Neutrophil (primary cell): ENCODE results near the gene GET3.

ENCODE experiments used
- H3K27ac ChIP-seq: fragments of 200-600 bp; sonication (generic); 2 replicates; pipeline ENCODE4 v1.5.1; 2016; ENCODE audit warnings: mild to moderate bottlenecking, moderate library complexity
- H3K27me3 ChIP-seq: fragments of 200-600 bp; sonication (generic); 2 replicates; pipeline ENCODE4 v1.6.0; 2016; ENCODE audit warnings: mild to moderate bottlenecking
- H3K36me3 ChIP-seq: fragments of 200-600 bp; sonication (generic); 2 replicates; pipeline ENCODE4 v1.5.1; 2017
- H3K4me1 ChIP-seq, 2 experiments: fragments of 200-600 bp in 1 of 2; sonication (generic) in 1 of 2; 1 replicate in 1 of 2; 2 replicates in 1 of 2; pipeline versions ENCODE4 v1.5.1 to v1.6.1; 2013 to 2016; ENCODE audit warnings: low read depth in 1 of 2, low read length in 1 of 2, mild to moderate bottlenecking in 1 of 2, moderate library complexity in 1 of 2; ENCODE audit not compliant: control insufficient read depth in 1 of 2, insufficient read depth in 1 of 2
- H3K4me3 ChIP-seq, 2 experiments: fragments of 200-600 bp in 1 of 2; sonication (generic) in 1 of 2; 1 replicate in 1 of 2; 2 replicates in 1 of 2; pipeline ENCODE4 v1.5.1; 2013 to 2016; ENCODE audit warnings: low read depth in 1 of 2, low read length in 1 of 2, mild to moderate bottlenecking in 1 of 2, moderate library complexity in 1 of 2
- H3K9me3 ChIP-seq: fragments of 200-600 bp; sonication (generic); 2 replicates; pipeline ENCODE4 v1.5.1; 2016
- TF ChIP-seq, protein P1 (sequence below): fragments of 200-600 bp; sonication (generic); IDR thresholded peaks from 2 replicates; pipeline ENCODE4 v1.5.1; 2016; ENCODE audit warnings: antibody characterized with exemption

GET3 gene

DNA sequence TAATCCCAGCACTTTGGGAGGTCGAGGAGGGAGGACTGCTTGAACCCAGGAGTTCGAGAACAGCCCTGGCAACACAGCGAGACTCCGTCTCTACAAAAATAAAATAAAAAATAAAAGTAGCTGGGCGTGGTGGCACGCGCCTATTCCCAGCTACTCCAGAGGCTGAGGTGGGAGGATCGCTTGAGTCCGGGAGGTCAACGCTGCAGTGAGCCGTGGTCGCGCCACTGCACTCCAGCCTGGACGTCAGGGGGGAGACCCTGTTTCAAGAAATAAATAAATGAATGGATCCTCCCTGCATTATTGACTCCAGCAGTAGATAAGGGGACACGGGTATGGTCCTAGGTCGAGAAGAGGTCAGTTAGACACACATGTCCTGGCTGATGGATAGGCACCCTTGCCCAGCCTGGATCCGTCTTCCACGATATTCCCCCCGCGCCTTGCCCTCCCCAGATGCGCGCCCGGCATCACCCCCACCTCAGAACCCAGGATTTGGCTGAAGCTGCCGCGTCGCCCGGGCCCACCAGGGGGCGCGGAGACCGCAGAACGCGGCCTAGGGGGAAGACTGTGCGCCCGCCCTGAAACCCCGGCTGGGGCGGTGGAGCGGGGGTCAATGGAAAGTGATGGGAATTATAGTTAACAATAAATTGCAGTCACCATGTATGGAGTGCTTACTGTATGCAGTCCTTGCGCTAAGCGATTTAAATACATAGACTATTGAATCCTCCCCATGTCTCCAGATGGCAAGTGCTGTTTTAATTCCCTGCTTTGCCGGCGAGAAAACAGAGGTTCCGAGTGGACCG, 40.1 kb downstream of the GET3 start:
- Histone ChIP-seq H3K36me3 (no peaks in the 10 kb centered on the region), H3K4me1 (peaks cover 62 to 64% of the 10 kb centered on the region in 2 experiments), H3K27me3 (no peaks in the 10 kb centered on the region), H3K27ac (peak overlapping the region; percentile 95), H3K4me3 (peak overlapping the region; percentile 69 to 98), H3K9me3 (no peaks in the 10 kb centered on the region)
- TF ChIP-seq, protein P1, sequence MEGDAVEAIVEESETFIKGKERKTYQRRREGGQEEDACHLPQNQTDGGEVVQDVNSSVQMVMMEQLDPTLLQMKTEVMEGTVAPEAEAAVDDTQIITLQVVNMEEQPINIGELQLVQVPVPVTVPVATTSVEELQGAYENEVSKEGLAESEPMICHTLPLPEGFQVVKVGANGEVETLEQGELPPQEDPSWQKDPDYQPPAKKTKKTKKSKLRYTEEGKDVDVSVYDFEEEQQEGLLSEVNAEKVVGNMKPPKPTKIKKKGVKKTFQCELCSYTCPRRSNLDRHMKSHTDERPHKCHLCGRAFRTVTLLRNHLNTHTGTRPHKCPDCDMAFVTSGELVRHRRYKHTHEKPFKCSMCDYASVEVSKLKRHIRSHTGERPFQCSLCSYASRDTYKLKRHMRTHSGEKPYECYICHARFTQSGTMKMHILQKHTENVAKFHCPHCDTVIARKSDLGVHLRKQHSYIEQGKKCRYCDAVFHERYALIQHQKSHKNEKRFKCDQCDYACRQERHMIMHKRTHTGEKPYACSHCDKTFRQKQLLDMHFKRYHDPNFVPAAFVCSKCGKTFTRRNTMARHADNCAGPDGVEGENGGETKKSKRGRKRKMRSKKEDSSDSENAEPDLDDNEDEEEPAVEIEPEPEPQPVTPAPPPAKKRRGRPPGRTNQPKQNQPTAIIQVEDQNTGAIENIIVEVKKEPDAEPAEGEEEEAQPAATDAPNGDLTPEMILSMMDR, result peak; percentile 98

DNA sequence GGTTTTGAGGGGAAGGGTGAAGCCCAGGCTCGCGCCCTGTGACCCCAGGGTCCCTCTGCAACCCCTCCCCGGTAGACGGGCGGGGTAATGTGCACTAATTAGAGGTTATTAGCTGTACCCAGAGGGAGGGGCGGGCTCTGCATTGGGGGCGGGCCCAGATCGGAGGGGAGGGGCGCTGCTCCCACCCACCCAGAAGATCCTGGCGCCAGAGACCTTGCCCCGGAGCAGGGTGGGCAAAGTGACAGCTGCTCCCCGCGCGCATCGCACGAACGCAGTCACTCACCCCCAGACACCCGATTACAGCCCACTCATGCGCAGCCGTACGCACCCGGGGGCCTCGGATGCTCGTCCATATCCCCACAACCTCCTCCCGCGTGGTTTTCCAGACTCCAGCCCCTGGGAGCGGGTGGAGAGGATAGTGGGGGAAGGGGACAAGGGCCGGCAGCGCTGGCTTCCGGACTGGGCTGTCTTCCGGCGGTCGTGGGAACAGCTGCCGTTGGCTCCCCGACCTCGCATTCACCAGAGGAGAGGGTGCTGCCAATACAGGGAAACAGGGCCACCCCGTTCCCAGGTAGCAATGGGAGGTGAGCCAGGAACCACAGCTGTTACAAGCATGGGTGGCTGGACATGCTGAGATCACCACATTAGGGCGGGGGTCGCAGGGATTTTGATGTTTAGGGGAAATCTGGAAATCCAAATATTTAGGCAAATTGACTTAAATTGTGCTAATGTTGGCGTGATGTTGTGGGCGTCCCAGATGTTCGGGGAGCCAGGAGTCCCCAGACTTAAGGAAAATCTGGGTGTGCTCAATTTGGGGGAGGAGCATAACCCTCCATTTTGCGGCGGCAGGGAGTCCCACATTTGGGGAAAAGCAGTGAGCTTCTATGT, 41.0 kb downstream of the GET3 start:
- Histone ChIP-seq H3K9me3 (no peaks in the 10 kb centered on the region), H3K4me1 (peaks cover 71% of the 10 kb centered on the region in 2 experiments), H3K4me3 (peak overlapping the region; percentile 69 to 98), H3K27me3 (no peaks in the 10 kb centered on the region), H3K36me3 (no peaks in the 10 kb centered on the region), H3K27ac (peak overlapping the region; percentile 95)
- TF ChIP-seq, protein P1, result no peak

DNA sequence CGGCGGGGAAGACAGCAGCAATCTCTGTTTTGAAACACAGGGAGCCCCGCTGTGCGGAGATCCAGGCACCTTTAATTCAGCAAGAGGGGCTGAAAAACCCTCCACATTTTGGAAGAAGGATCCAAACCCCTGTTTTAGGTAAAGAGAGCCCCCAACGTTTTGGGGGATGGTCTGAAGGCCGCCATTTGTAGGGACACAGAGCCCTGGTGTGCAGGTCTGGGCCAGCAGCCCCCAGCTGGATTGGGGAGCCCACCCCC, 41.5 kb downstream of the GET3 start:
- Histone ChIP-seq H3K27me3 (no peaks in the 10 kb centered on the region), H3K4me3 (peak overlapping the region; percentile 69 to 98), H3K36me3 (no peaks in the 10 kb centered on the region), H3K9me3 (no peaks in the 10 kb centered on the region), H3K4me1 (peaks cover 77% of the 10 kb centered on the region in 2 experiments), H3K27ac (peak overlapping the region; percentile 95)
- TF ChIP-seq, protein P1, result no peak

DNA sequence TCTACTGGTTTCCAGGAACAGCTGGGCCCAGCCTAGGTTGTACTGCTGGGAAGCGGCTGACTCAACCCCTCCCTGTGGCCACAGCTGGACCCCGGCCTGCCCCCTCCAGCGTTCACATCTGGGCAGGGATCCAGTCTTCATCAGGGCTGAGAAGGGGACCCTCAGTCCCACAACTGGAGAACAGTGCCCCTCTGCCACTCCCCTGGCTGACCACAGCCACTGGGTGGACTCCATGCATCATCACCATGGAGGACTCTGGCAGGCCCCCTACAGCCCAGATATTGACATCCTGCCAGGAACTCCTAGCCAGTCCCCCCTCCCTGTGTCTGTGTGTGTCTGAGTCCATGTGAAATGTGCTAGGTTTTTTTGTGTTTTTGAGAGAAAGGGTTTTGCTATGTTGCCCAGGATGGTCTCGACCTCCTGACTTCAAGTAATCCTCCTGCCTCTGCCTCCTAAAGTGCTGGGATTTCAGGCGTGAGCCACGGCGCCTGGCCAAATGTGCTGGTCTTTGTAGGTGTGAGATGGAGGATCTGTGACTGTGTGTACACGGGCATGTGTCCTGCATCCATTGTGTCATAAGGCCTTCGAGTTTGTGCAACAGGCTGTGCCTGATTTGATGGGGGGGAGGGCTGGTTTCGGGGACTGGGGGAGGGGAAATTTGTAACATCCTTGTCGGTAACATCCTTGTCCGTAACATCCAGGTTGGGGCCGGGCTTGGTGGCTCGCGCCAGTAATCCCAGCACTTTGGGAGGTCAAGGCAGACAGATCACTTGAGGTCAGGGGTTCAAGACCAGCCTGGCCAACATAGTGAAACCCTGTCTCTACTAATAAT, 42.1 kb downstream of the GET3 start:
- Histone ChIP-seq H3K27me3 (no peaks in the 10 kb centered on the region), H3K27ac (peak overlapping the region; percentile 95), H3K4me1 (peaks cover 82 to 83% of the 10 kb centered on the region in 2 experiments), H3K4me3 (peak overlapping the region; percentile 69 to 98), H3K9me3 (no peaks in the 10 kb centered on the region), H3K36me3 (no peaks in the 10 kb centered on the region)
- TF ChIP-seq, protein P1, result no peak

DNA sequence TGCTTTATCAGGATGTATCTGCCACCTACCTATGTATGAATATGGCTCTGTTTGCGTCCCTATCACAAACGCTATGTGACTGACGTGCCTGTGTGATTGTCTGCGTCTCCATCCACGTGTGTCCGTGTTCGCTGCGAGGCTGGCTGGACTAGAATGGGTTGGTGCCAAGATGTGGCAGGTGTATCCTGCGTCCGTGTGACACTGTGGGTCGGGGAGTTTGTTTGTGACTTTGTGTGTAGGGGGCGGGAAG, 44.8 kb downstream of the GET3 start:
- Histone ChIP-seq H3K36me3 (no peaks in the 10 kb centered on the region), H3K4me1 (peaks cover 90 to 91% of the 10 kb centered on the region in 2 experiments), H3K27ac (peak overlapping the region; percentile 100), H3K27me3 (no peaks in the 10 kb centered on the region), H3K4me3 (peak overlapping the region; percentile 63 to 64), H3K9me3 (no peaks in the 10 kb centered on the region)
- TF ChIP-seq, protein P1, result no peak
